HG02571 (cell line): ENCODE results near the gene TEC.
"Not testable (repeated sequence)": the region's sequence is repeated elsewhere in the genome, so short reads cannot be mapped to it uniquely, and the experiment has no call there.

Source experiments
- ATAC-seq: cut with Tn5 transposase; IDR thresholded peaks from one replicate; pipeline ENCODE4 v1.9.1; 2021; ENCODE audit warnings: mild to moderate bottlenecking, moderate library complexity; ENCODE audit not compliant: unreplicated experiment

Gene TEC

DNA sequence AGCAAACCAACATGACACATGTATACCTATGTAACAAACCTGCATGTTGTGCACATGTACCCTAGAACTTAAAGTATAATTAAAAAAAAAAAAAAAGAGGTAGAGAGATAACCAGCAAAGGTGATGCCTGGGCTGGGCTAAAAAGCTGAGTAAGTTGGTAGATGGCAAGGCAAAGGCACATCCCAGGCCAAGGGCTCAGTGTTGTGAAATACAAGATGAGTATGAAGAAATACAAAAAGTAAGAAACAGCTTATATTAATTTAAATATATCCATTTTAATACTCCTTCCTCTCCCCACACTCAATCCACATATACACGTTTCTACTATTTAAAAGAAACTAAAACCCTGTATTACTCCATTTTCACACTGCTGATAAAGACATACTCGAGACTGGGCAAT lies 25.8 kb downstream of the TEC start:
- no peak for ATAC-seq

DNA sequence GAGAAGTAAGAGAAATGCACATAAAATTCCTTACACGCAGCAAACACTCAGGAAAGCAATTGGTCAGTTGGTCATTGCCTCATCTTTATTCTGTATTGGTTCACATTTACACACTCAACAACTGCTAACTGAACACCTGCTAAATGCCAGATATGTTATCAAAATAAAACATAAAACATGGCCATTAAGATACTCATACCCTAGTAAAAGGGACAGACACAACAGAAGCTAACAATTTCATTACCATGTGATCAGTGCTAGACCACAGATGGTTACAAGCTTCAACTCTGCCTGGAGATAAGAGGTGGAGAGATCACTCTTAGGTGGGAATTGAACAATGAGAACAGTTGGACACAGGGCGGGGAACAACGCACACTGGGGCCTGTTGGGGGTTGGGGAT lies 26.2 kb downstream of the TEC start:
- no peak for ATAC-seq

DNA sequence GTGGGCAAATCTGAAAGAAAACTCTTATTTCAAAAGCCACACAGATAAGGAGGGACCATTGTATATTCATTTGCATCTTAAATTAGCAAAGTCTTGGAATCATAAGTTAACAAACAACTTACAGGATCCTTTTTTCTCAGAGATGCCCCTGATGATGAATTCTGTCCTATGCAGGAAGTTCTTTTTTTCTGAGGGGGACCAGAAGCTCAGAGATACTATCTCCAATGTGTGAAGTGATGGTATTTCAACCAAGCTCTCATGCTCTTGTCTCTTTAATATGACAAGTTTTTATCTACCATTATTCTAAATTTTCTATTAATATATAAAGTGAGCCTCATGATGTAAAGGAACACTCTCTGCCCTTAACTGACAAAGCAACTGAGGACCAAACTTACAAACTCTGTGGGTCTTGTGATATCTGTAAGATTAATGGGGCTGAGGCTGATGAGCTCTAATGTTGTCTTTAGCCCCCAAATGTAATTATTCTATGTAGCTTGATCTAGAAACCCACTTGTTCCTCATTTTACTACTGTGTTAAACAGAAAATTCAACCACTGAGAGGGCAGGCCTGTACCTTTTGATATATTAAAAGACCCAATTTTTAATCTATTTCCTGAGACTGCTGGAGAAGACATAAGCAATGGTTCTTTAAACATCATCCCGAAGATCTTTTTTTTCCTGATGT lies 27.0 kb downstream of the TEC start:
- no peak for ATAC-seq

DNA sequence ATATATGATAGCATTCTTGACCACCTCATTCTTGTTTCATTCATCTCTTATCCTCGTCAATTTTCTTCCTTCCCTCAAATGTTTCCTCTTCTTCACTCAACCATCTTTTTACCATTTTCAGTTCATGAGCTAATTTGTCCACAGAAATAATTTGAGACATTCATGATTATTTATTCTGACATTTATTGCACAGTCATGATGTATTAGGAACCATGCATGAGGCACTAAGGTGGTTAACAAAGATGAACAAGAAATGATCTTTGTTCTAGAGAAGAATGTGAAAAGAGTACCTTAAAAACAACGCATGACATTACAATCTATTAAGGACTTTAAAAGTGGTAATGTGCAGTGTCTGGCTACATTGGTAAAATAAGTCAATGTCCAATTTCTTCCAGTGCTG lies 27.9 kb downstream of the TEC start:
- ATAC-seq, result no peak

DNA sequence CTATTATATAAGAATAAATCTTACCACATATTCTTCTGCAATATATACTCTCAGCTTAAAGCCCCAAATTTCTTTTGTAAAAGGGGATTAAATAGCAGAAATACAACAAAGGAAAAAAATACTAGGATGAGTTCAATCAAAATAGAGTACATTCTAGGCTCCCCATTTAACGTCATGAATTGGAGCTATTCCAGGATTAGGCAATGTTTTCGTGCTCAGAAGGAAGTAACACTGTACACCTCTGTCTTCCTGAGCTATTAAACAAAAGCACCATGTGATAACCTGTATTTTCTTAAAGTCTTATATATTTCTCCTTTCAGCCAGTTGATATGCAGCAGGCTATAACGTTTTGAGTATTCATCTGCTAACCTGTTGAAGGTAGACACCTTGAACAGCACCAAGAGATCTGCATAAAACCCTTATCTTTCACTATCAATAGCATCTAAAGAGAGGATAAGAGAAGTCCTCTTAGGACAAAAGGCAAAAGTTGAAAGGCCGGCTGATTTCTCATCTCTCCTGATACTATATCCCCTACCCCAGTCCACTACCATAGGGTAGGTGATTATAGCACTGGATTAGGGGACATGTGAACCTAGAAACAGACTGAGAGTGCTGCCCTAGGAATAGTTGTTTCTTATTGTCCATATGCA lies 31.5 kb downstream of the TEC start:
- no peak for ATAC-seq

DNA sequence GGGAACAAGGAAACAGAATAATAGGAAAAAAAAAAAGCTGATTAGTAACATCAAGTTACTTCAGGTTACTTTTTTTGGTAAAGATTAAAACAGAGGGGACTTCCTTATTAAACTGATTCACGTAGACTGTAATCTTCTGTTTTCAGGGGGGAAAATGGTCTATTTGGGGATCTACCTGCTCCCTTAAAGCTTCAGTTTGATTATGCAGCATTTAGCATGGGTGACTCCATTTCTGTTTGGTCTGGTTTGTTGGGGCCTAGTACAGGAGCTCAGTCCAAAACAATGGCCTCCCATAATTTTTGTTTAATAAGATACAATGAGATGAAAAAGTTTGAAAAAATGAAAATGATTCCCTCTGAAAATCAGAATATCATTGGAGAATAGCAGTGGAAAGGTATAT lies 34.6 kb downstream of the TEC start:
- no peak for ATAC-seq

DNA sequence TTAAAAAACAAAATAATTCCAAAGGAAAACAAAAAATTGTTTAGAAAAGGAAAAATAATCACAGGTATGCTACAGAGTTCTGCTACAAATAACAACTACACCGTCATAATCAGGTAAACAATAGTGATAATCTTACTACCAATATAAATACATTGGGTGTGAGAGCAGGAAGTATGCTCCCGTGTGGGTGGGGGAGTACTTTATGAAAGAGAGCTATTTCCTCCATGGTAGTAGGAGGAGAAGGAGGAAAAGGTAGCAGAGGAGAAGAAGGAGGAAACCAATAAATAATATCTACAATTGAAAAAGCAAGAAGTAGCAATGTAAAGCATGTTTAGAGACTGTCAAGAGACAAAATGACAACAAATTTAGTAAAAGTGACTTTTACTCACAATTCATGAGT lies 35.1 kb downstream of the TEC start:
- no peak for ATAC-seq

DNA sequence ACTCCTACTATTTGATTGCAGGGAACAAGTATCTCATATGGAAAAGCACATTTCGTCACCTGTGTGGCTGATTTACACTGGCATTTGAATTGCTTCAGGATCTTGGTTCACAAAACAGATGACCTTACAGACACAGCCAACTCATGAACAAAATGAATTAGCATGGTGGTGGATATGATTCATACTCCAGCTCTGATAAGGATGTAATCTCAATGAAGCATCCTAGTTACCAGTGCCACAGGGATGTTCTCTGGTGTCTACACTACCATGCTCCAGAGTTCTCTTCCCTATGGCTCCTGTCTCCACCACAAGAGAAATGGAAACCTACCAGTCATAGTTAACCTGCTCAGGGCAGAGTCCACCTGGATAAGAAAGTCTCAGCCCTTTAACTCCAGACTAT lies 40.7 kb downstream of the TEC start:
- ATAC-seq, result no peak

DNA sequence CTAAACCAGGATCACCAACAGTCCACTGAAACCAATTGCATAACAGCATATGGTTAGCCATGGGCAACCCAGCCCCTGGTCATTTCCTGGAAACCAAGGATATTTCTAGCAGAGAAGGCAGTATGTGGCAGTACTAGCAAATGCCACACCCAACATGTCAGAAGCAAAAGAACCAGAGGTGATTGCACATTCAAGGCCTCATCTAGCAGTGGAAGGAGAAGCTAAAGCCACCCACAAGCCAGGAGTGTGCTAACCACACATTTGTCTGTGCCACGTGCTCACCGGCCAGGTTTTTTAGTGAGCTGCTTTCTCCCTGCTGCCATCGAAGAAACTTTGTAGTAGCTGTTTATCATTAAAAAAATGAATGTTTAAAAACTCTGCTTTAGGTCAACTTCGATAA lies 42.0 kb downstream of the TEC start:
- no peak for ATAC-seq

DNA sequence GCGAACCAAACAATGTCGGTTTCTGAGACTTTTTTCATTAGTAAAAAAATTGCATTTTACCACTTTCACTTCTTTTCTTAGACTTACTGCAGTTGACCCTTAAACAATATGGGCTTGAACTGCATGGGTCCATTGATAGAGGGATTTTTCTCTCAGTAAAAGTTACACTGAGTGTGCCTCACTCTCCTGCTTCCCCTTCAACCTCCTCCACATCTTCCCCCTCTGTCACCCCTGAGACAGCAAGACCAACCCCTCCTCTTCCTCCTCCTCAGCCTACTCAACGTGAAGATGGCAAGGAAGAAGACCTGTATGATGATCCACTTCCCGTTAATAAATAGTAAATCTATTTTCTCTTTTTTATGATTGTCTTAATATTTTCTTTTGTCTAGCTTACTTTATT lies 43.4 kb downstream of the TEC start:
- ATAC-seq, result no peak

DNA sequence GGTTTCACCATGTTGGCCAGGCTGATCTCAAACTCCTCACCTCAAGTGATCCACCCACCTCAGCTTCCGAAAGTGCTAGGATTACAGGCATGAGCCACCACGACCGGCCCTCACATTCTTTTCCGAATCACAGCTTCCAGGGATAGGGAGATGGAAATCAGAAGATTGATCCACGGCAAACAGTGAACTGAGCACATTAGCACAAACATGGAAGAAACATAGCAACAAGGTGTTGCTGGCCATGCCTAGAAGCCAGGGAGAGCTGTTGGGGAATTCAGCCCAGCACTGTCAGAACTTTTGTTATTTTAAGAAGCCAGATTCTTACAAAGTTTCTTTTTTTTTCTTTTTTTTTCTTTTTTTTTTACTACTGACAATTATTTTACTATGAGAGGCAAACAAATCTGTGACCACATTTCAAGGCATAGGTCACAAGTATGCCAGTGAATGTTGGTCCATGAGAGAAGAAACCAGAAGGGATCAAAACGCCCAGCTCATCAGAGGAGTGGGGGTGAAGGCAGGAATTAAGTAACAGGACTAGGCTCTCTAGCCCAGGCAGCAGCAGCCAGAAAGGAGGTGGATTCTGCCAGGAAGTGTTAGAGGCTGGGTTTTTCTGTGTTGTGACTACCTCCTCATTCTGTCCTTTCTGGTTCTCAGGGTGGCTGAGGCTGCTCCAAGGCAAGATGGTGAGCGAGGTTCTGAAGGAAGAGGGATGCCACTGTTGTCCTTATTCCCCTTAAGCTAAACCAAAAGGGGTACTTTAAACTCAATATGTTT lies 44.1 kb downstream of the TEC start:
- no peak for ATAC-seq

DNA sequence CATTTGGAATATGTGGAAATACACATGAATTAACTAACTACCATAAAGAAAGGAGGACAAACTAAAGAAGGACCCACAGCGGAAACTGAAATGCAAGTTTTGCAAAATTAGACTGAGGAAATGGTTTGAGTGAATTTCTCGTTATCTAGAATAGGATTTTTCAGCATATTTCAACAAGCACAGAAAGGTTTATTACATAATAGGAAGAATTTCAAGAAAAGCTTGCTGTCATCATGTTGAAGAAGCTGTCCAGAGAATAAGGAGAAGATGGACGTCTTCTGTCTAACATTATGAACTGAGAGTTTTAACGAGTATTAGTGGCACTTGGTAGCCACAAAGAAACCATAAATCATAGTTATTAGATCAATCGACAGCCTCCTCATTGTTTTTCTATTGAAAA lies 45.0 kb downstream of the TEC start:
- ATAC-seq, result no peak

DNA sequence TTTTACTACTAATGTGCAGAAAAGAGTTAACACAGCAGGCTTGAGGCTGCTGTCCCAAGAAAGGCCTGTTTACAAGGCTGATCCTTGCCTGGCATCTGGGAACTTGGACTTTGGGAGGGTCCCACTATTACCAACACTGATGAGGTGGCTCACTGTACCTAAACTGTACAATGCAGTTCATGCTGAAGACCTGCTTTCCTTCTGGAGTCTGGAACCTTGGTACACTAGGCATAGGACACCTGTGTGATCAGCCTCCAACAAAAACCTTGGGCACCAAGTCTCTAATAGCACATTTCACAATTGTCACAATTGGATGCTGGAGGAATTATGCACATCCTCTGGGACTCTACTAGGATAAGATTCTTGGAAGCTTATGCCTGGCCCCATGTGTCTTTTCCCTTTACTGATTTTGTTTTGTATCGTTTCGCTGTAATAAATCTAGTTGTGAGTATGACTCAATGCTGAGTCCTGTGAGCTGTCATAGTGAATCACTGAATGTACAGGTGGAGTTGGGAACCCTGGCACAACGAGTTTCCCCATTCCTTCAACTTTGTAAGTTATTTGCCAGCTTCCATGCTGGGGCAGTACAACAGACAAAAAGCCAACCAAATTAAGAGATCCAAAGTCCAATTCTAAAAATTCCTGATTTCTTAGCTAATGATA lies 45.9 kb downstream of the TEC start:
- ATAC-seq, result no peak

DNA sequence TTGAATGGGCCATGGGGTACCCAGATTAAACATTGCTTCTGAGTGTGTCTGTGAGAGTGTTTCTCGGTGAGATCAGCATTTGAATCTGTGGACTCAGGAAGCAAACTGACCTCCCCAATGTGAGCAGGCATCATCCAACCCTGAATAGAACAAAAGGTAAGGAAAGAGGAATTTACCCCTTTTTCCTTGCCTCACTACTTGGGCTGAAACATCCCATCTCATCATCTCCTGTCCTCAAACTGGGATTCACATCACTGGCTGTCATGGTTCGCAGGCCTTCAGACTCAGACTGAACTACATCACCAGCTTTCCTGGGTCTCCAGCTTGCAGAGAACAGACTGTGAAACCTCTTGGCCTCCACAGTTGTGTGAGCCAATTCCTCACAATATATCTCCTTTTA lies 47.1 kb downstream of the TEC start:
- no peak for ATAC-seq

DNA sequence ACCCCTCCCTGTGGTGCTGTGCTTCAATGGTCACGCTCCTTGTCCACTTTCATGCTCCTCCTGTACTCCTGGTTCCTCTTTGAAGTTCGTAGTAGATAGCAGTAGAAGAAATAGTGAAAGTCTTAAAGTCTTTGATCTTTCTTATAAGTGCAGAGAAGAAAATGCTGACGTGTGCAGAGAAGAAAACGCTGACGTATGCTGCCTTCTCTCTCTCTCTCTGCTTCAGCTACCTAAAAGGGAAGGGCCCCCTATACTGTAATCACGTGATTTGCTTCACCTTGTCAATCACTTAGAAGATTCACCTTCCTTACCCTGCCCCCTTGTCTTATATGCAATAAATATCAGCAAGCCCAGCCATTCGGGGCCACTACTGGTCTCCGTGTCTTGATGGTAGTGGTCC lies 50.2 kb downstream of the TEC start:
- not testable (repeated sequence) for ATAC-seq

DNA sequence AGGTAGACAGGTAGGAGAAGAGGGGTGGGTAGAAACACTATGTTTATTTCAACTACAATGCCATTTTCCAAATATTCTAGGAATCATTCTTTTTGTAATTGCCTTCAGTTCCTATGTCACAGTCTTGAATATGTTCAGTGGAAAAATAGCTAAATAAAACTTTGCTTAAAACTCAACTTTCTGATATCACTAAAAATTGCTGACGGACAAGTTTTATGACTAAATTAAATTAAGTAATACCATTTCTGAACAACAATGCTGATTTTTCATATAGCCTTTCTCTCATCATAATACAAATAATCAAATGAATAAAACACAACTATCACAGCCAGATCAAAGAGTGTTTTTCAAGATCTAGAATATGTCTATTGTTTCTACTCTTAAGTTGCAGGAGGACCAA lies 53.1 kb downstream of the TEC start:
- no peak for ATAC-seq

DNA sequence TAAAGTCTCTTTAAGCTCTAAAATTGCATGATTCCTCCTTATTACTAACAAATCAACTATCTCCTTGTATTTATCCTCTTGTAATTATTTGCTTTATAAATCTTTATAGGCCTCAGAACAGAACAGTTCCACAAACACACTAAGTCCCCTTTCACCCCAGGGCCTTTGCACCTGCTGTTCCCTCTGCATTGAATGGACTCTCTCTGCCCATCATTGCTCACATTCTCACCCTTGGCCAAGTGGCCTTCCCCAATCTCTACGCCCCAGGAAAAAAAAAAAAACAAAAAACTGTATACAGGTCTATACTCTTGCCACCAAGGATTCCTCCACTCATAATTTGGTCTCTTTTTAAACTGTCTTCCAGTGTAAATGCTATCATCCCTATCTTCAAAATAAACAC lies 53.7 kb downstream of the TEC start:
- ATAC-seq, result no peak

DNA sequence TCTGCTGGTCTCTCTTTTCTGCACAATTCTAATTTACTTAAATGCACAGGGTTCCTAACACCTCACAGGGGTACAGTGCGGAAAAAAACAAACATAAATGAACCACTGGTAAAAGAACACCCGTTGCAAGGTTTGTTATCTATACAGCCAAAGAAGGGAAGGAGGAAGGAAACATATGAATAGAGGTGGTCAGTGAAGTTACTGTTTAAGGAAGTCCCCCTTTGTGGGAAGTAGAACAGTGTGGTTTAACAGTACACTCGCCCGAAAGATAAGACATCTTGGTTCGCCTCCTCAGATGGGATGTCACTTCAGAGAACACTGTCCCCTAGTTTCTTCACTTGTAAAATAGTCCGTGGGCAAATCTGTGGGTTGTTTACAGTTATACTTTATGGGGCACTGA lies 57.5 kb downstream of the TEC start:
- peak; percentile 77 for ATAC-seq

DNA sequence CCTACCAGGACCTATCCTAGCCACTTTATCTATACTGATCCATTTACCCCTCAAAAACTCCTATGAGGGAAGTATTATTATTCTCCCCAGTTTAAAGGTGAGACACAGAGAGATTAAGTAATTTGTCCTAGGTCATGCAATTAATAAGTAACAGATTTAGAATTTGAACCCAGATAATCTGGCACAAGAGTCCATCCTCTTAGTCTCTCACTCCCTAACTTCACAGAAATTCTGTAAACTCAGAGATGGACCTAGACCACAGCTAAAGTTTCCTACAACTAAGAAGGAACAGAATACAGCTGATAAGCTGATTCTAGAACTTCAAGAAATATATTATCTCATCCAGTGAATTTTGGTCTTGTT lies 58.7 kb downstream of the TEC start:
- no peak for ATAC-seq

DNA sequence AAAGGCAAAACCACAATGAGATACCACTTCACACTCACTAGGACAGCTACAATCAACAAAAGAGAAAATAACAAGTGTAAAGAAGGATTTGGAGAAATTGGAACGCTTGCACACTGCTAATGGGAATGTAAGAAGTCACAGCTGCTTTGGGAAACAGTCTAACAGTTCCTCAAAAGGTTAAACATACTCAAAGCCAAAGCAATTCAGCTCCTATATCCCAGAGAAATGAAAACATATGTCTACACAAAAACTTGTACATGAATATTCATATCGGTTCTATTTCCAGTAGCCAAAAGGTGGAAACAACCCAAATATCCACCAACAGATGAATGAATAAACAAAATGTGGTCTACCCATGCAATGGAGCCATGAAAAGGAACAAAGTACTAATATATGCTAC lies 64.0 kb downstream of the TEC start:
- ATAC-seq, result no peak

DNA sequence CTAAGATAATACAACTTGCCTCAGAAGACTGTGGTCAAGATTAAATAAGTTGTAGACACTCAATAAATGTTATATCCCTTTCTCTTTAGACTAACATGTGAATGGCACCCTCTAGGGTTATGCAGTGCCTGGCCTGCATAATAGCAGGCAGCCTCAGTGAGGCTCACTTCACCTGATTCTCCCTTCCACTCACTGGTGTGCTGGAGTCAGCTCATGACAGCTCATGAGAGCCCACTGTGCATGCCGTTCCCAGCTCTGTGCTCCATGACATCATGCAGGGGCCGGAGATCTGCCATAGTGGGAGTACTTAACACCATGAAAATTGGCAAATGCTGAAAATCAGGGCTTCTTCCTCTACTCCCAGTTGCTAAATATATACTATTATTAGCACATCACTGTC lies 64.5 kb downstream of the TEC start:
- ATAC-seq, result no peak

DNA sequence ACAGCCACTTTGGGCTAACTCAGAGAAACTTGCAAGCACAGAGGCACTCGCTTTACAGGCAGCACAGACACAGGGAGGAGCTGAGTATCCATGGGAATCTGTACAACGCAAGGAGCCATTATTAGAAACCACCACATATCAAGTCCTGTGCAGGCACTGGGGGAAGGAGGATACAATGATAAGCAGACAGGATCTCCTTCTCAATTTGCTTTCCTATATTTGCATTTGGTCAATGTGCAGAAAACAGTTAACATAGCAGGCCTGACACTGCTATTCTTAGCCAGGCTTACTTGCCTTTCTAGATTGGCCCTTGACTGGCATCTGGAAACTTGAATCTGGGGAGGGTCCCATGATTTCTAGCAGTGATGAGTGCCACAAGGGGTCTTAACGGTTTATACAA lies 65.8 kb downstream of the TEC start:
- ATAC-seq, result peak; percentile 53
